ENCODE results near the gene ZNF3. TPM values are rescaled to one million over a fixed set of nuclear protein-coding genes. Genes with fewer than 3 reads are reported as not detected.

ZNF3 gene
- polyA plus RNA-seq, 1 experiment, result 37.0 TPM

- ChIA-PET CTCF (no interaction called here), POLR2A (interaction anchor here (1.1 kb wide), 1 partner anchor 8 kb away, joined by 6 read pairs; no protein-coding TSS in a partner anchor)
- Histone ChIP-seq H3K9me3 (ENCODE audit: control insufficient read depth, insufficient read depth, low read length) (no peaks in the 10 kb centered on the region), H3K27me3 (ENCODE audit: control insufficient read depth, insufficient read depth, low read length) (no peaks in the 10 kb centered on the region), H3K4me3 (ENCODE audit: low read depth, low read length) (no peak overlapping the region), H3K27ac (ENCODE audit: low read depth, low read length) (no peak overlapping the region)
- no peak for DNase-seq (ENCODE audit: low read depth, low spot score)
- TF ChIP-seq CTCF (IDR thresholded peaks at IDR 0.05; ENCODE audit: low read depth, low read length), result no peak
Observed at GRCh38 chr7:100095704-100096103, 14.2 kb upstream of the ZNF3 start.

- Histone ChIP-seq H3K27ac (ENCODE audit: low read depth, low read length) (no peak overlapping the region), H3K4me3 (ENCODE audit: low read depth, low read length) (no peak overlapping the region), H3K27me3 (ENCODE audit: control insufficient read depth, insufficient read depth, low read length) (no peaks in the 10 kb centered on the region), H3K9me3 (ENCODE audit: control insufficient read depth, insufficient read depth, low read length) (no peaks in the 10 kb centered on the region)
- ChIA-PET POLR2A (interaction anchor here (1.1 kb wide), 1 partner anchor 8 kb away, joined by 6 read pairs; no protein-coding TSS in a partner anchor), CTCF (no interaction called here)
- DNase-seq (ENCODE audit: low read depth, low spot score), result no peak
- no peak for TF ChIP-seq CTCF (IDR thresholded peaks at IDR 0.05; ENCODE audit: low read depth, low read length)
Observed at GRCh38 chr7:100095289-100095688, 13.8 kb upstream of the ZNF3 start.

GRCh38 chr7:100093925-100094486 is 12.5 kb upstream of the ZNF3 start:
- no peak overlapping the region for H3K27ac ChIP-seq (ENCODE audit: low read depth, low read length)
- no peak for DNase-seq (ENCODE audit: low read depth, low spot score)
- POLR2A ChIA-PET, result no interaction called here
- TF ChIP-seq CTCF (IDR thresholded peaks at IDR 0.05; ENCODE audit: low read depth, low read length), result no peak
- CTCF ChIA-PET, result no interaction called here
- no peak overlapping the region for H3K4me3 ChIP-seq (ENCODE audit: low read depth, low read length)
- H3K27me3 ChIP-seq (ENCODE audit: control insufficient read depth, insufficient read depth, low read length), result no peaks in the 10 kb centered on the region
- H3K9me3 ChIP-seq (ENCODE audit: control insufficient read depth, insufficient read depth, low read length), result no peaks in the 10 kb centered on the region; the same call in 1 of the 2 replicates

- Histone ChIP-seq H3K9me3 (ENCODE audit: control insufficient read depth, insufficient read depth, low read length) (no peaks in the 10 kb centered on the region; the same call in 1 of the 2 replicates), H3K4me3 (ENCODE audit: low read depth, low read length) (no peak overlapping the region), H3K27ac (ENCODE audit: low read depth, low read length) (no peak overlapping the region), H3K27me3 (ENCODE audit: control insufficient read depth, insufficient read depth, low read length) (no peaks in the 10 kb centered on the region)
- no peak for TF ChIP-seq CTCF (IDR thresholded peaks at IDR 0.05; ENCODE audit: low read depth, low read length)
- ChIA-PET CTCF (no interaction called here), POLR2A (no interaction called here)
- DNase-seq (ENCODE audit: low read depth, low spot score), result no peak
Observed at GRCh38 chr7:100093498-100093897, 12.0 kb upstream of the ZNF3 start.

- no peak for TF ChIP-seq CTCF (IDR thresholded peaks at IDR 0.05; ENCODE audit: low read depth, low read length)
- H3K27me3 ChIP-seq (ENCODE audit: control insufficient read depth, insufficient read depth, low read length), result no peaks in the 10 kb centered on the region
- ChIA-PET POLR2A (interaction anchor here (0.8 kb wide), 1 partner anchor 9 kb away, joined by 18 read pairs; no protein-coding TSS in a partner anchor), CTCF (no interaction called here)
- H3K27ac ChIP-seq (ENCODE audit: low read depth, low read length), result no peak overlapping the region
- H3K9me3 ChIP-seq (ENCODE audit: control insufficient read depth, insufficient read depth, low read length), result no peaks in the 10 kb centered on the region; the same call in 1 of the 2 replicates
- no peak for DNase-seq (ENCODE audit: low read depth, low spot score)
- H3K4me3 ChIP-seq (ENCODE audit: low read depth, low read length), result no peak overlapping the region
Observed at GRCh38 chr7:100093054-100093453, 11.5 kb upstream of the ZNF3 start.

Measured in AG04450 (cell line).